Measurements from ENCODE around the gene AP2A2. TPM values are rescaled to one million over a fixed set of nuclear protein-coding genes. Genes with fewer than 3 reads are reported as not detected.

AP2A2 gene
- total and polyA plus RNA-seq, 2 of the 4 experiments (the other 2 are of a cell fraction) = 19.9 to 49.0 TPM

- in situ Hi-C loops (cut with MboI; ENCODE audit: low sequenced_read_pairs) = no loop called here
- POLR2A ChIA-PET (ENCODE audit: unreplicated experiment) = no interaction called here
Observed at GRCh38 chr11:1052133-1053011, 126.7 kb downstream of the AP2A2 start.

More at GRCh38 chr11:1052133-1053011, 126.7 kb downstream of the AP2A2 start:
- DNase-seq = no peak
- 66% methylated on average over 14 of the region's 25 CpGs; no CpG with 5 or more reads in 1 of the 2 experiments for WGBS, 2 experiments (ENCODE audit: extremely low coverage in 2 of 2, insufficient read length in 1 of 2)
- Histone ChIP-seq H3K4ac (ENCODE audit: low read depth, low read length) (no peak overlapping the region), H2BK20ac (ENCODE audit: low read depth, low read length) (no peak overlapping the region), H3K4me1 (ENCODE audit: control insufficient read depth, insufficient read depth, low read length) (peaks cover 5% of the 10 kb centered on the region; the same call in 1 of the 2 replicates), H3K4me3 (ENCODE audit: insufficient read depth, low read depth, low read length) (no peak overlapping the region), H3K9me1 (ENCODE audit: insufficient read depth, low read length) (no peaks in the 10 kb centered on the region), H2BK120ac (ENCODE audit: low read depth, low read length) (no peak overlapping the region), H4K5ac (ENCODE audit: low read depth, low read length) (no peak overlapping the region), H3K18ac (ENCODE audit: low read depth, low read length) (no peak overlapping the region), H2AFZ (replicated peaks; ENCODE audit: low read length, poor library complexity) (no peak overlapping the region), H2BK15ac (ENCODE audit: low read depth, low read length) (no peak overlapping the region), H4K91ac (ENCODE audit: insufficient read depth, low read depth, low read length) (no peak overlapping the region), H3K23ac (ENCODE audit: low read depth, low read length) (no peak overlapping the region), H3K27me3 (ENCODE audit: control insufficient read depth, insufficient read depth, low read length) (peaks cover 22% of the 10 kb centered on the region), H3K14ac (replicated peaks; ENCODE audit: low read depth, low read length) (no peak overlapping the region), H3K27ac (ENCODE audit: insufficient read depth, low read length) (no peak overlapping the region), H3K79me1 (ENCODE audit: low read depth in 1 of 2, low read length in 2 of 2) (no peaks in the 10 kb centered on the region), H4K8ac (ENCODE audit: low read depth in 2 of 2, low read length in 2 of 2) (no peak overlapping the region), H4K20me1 (ENCODE audit: insufficient read depth, low read length) (no peaks in the 10 kb centered on the region), H3K9me3 (ENCODE audit: control insufficient read depth, insufficient read depth, low read length) (no peaks in the 10 kb centered on the region), H3K9ac (ENCODE audit: low read depth, low read length) (no peak overlapping the region), H2AK9ac (replicated peaks; ENCODE audit: low read depth, low read length, poor library complexity) (no peak overlapping the region), H2BK5ac (ENCODE audit: low read depth, low read length, poor library complexity, severe bottlenecking) (no peak overlapping the region), H3K56ac (ENCODE audit: extremely low read depth, insufficient read depth, low read length) (no peak overlapping the region), H3K36me3 (ENCODE audit: control insufficient read depth, insufficient read depth, low read length) (no peaks in the 10 kb centered on the region), H3K4me2 (ENCODE audit: low read depth, low read length) (no peak overlapping the region), H2AK5ac (ENCODE audit: low read depth, low read length) (no peak overlapping the region)
- TF ChIP-seq RFX5 (IDR thresholded peaks at IDR 0.05; ENCODE audit: low read depth, low read length) (no peak), BHLHE40 (IDR thresholded peaks at IDR 0.05; ENCODE audit: low read depth, low read length) (no peak), USF2 (IDR thresholded peaks at IDR 0.05; ENCODE audit: low read depth, low read length) (no peak), CEBPB (IDR thresholded peaks at IDR 0.05; ENCODE audit: low read depth, low read length) (no peak), NFE2L2 (IDR thresholded peaks at IDR 0.05; ENCODE audit: low read depth, low read length) (no peak), ELK1 (IDR thresholded peaks at IDR 0.05; ENCODE audit: borderline replicate concordance, low read depth, low read length) (no peak), MAZ (IDR thresholded peaks at IDR 0.05; ENCODE audit: borderline replicate concordance, low read depth, low read length) (no peak), RCOR1 (IDR thresholded peaks at IDR 0.05; ENCODE audit: insufficient replicate concordance, low read length) (no peak), SMC3 (IDR thresholded peaks at IDR 0.05; ENCODE audit: low read depth, low read length) (no peak)
- CTCF ChIA-PET = interaction anchor here (0.6 kb wide), 1 partner anchor 148 kb away, joined by 3 read pairs; no protein-coding TSS in a partner anchor
- dilution Hi-C loops (cut with HindIII; ENCODE audit: low sequenced_read_pairs, unreplicated experiment) = no loop called here
- BruUV-seq (replicated peaks) = no TSS peak
- no peak for ATAC-seq (ENCODE audit: low read depth)
- intact Hi-C loops (cut with micrococcal nuclease) = loop anchor here (10.0 kb wide), 1 partner anchor 208 kb away; the partner anchor contains the start of genes POLR2L and TSPAN4

All from IMR-90 (cell line).